SHP77 (cell line): ENCODE data around the gene CBFB.
"Not testable (repeated sequence)": the region's sequence is repeated elsewhere in the genome, so short reads cannot be mapped to it uniquely, and the experiment has no call there.

Experiments used
- DNase-seq, 2 experiments: peaks; one replicate each; lab custom pipeline; 2025; lab: John Stamatoyannopoulos, UW

Gene CBFB

GRCh38 chr16:67098599-67098998, 69.7 kb downstream of the CBFB start:
- DNase-seq: no peak

- no peak for DNase-seq
Measured at GRCh38 chr16:67100569-67101310, 71.8 kb downstream of the CBFB start.

- no peak for DNase-seq
Measured at GRCh38 chr16:67101311-67102082, 72.5 kb downstream of the CBFB start.

GRCh38 chr16:67104061-67104460, 75.1 kb downstream of the CBFB start:
- peak in 1 of 2 experiments; percentile 1 for DNase-seq

- no peak for DNase-seq
Measured at GRCh38 chr16:67104845-67105244, 75.9 kb downstream of the CBFB start.

- no peak for DNase-seq
Measured at GRCh38 chr16:67105246-67105645, 76.3 kb downstream of the CBFB start.

- DNase-seq: no peak
Measured at GRCh38 chr16:67105881-67106280, 76.9 kb downstream of the CBFB start.

- DNase-seq: no peak
Measured at GRCh38 chr16:67108489-67108888, 79.5 kb downstream of the CBFB start.

GRCh38 chr16:67108931-67109406, 80.0 kb downstream of the CBFB start:
- DNase-seq: no peak

- DNase-seq: peak; percentile 76 to 80
Measured at GRCh38 chr16:67109407-67110135, 80.6 kb downstream of the CBFB start, which contains the start of gene PHAF1. TSS of gene PHAF1 (plus strand) at chr16:67109941. CDS start at chr16:67110176, 235 bp downstream.

GRCh38 chr16:67111951-67112444, 83.0 kb downstream of the CBFB start:
- no peak for DNase-seq

- DNase-seq: no peak
Measured at GRCh38 chr16:67112591-67113399, 83.8 kb downstream of the CBFB start.

- no peak for DNase-seq
Measured at GRCh38 chr16:67114793-67115192, 85.8 kb downstream of the CBFB start.

- DNase-seq: no peak
Measured at GRCh38 chr16:67115639-67116038, 86.7 kb downstream of the CBFB start.

- no peak for DNase-seq
Measured at GRCh38 chr16:67116388-67117311, 87.7 kb downstream of the CBFB start.

GRCh38 chr16:67117716-67118115, 88.8 kb downstream of the CBFB start:
- DNase-seq: no peak

- no peak for DNase-seq
Measured at GRCh38 chr16:67120025-67120424, 91.1 kb downstream of the CBFB start.

GRCh38 chr16:67122799-67123198, 93.8 kb downstream of the CBFB start:
- DNase-seq: not testable (repeated sequence)

GRCh38 chr16:67128417-67128816, 99.5 kb downstream of the CBFB start:
- no peak for DNase-seq

- DNase-seq: no peak
Measured at GRCh38 chr16:67128887-67129286, 99.9 kb downstream of the CBFB start.
